ENCODE data around the gene GPC5.

GPC5 gene

GRCh38 chr13:92553470-92554114 is 1155.2 kb downstream of the GPC5 start:
- DNase-seq (ENCODE audit: low spot score): no peak

GRCh38 chr13:92560883-92561282 is 1162.5 kb downstream of the GPC5 start:
- no peak for DNase-seq (ENCODE audit: low spot score)

- DNase-seq (ENCODE audit: low spot score): no peak
Measured at GRCh38 chr13:92564942-92565341, 1166.5 kb downstream of the GPC5 start.

GRCh38 chr13:92566767-92567166 is 1168.3 kb downstream of the GPC5 start:
- no peak for DNase-seq (ENCODE audit: low spot score)

- DNase-seq (ENCODE audit: low spot score): no peak
Measured at GRCh38 chr13:92572190-92572589, 1173.8 kb downstream of the GPC5 start.

GRCh38 chr13:92573467-92574057 is 1175.1 kb downstream of the GPC5 start:
- DNase-seq (ENCODE audit: low spot score): no peak

- DNase-seq (ENCODE audit: low spot score): no peak
Measured at GRCh38 chr13:92574499-92574898, 1176.1 kb downstream of the GPC5 start.

GRCh38 chr13:92575777-92576176 is 1177.4 kb downstream of the GPC5 start:
- DNase-seq (ENCODE audit: low spot score): no peak

GRCh38 chr13:92578358-92578757 is 1179.9 kb downstream of the GPC5 start:
- no peak for DNase-seq (ENCODE audit: low spot score)

- DNase-seq (ENCODE audit: low spot score): no peak
Measured at GRCh38 chr13:92589955-92590354, 1191.5 kb downstream of the GPC5 start.

GRCh38 chr13:92590503-92590908 is 1192.1 kb downstream of the GPC5 start:
- no peak for DNase-seq (ENCODE audit: low spot score)

GRCh38 chr13:92591117-92591516 is 1192.7 kb downstream of the GPC5 start:
- DNase-seq (ENCODE audit: low spot score): no peak

GRCh38 chr13:92592757-92593156 is 1194.3 kb downstream of the GPC5 start:
- no peak for DNase-seq (ENCODE audit: low spot score)

- no peak for DNase-seq (ENCODE audit: low spot score)
Measured at GRCh38 chr13:92602560-92602959, 1204.1 kb downstream of the GPC5 start.

GRCh38 chr13:92609376-92609775 is 1211.0 kb downstream of the GPC5 start:
- no peak for DNase-seq (ENCODE audit: low spot score)

- DNase-seq (ENCODE audit: low spot score): no peak
Measured at GRCh38 chr13:92612892-92613291, 1214.5 kb downstream of the GPC5 start.

GRCh38 chr13:92613921-92614320 is 1215.5 kb downstream of the GPC5 start:
- no peak for DNase-seq (ENCODE audit: low spot score)

GRCh38 chr13:92621985-92622384 is 1223.6 kb downstream of the GPC5 start:
- no peak for DNase-seq (ENCODE audit: low spot score)

- no peak for DNase-seq (ENCODE audit: low spot score)
Measured at GRCh38 chr13:92622905-92623304, 1224.5 kb downstream of the GPC5 start.

GRCh38 chr13:92626274-92626673 is 1227.9 kb downstream of the GPC5 start:
- DNase-seq (ENCODE audit: low spot score): no peak

GRCh38 chr13:92640936-92641335 is 1242.5 kb downstream of the GPC5 start:
- DNase-seq (ENCODE audit: low spot score): no peak

- DNase-seq (ENCODE audit: low spot score): no peak
Measured at GRCh38 chr13:92649140-92649813, 1250.9 kb downstream of the GPC5 start.

- DNase-seq (ENCODE audit: low spot score): no peak
Measured at GRCh38 chr13:92656103-92656502, 1257.7 kb downstream of the GPC5 start.

- DNase-seq (ENCODE audit: low spot score): no peak
Measured at GRCh38 chr13:92656648-92657047, 1258.2 kb downstream of the GPC5 start.

Measured in kidney capillary endothelial cell (primary cell).